A549 (cell line): ENCODE measurements around the gene CIAPIN1.

Experiments used
- HDAC2 ChIP-seq: fragments of 200-600 bp; sonication (generic); IDR thresholded peaks from 2 replicates; pipeline ENCODE4 v1.6.1; 2016
- KDM1A ChIP-seq: fragments of 200-600 bp; sonication (generic); IDR thresholded peaks from 2 replicates; pipeline ENCODE4 v1.6.1; 2016; ENCODE audit warnings: low read depth, mild to moderate bottlenecking
- MAZ ChIP-seq: fragments of 150-350 bp; IDR thresholded peaks from 2 replicates; pipeline ENCODE4 v1.6.1; 2014; ENCODE audit warnings: antibody characterized with exemption, low read depth, low read length, borderline replicate concordance
- POLR2A ChIP-seq: IDR thresholded peaks from 2 replicates; pipeline ENCODE4 v1.6.1; 2012; ENCODE audit warnings: mild to moderate bottlenecking, low read length
- ZSCAN20 ChIP-seq: fragments of 250-450 bp; sonication (Bioruptor Pico); IDR thresholded peaks from 2 replicates; pipeline ENCODE4 v1.8.0; 2022; ENCODE audit warnings: mild to moderate bottlenecking, moderate library complexity
- TF ChIP-seq, protein P1 (sequence below): fragments of >200 bp; sonication (Bioruptor Twin); formaldehyde crosslinking; IDR thresholded peaks from 3 replicates; pipeline ENCODE4 v1.5.1; 2016
- TF ChIP-seq, protein P2 (sequence below): fragments of 150-350 bp; IDR thresholded peaks from 2 replicates; pipeline ENCODE4 v1.6.1; 2014; ENCODE audit warnings: low read depth, mild to moderate bottlenecking, low read length

DNA sequence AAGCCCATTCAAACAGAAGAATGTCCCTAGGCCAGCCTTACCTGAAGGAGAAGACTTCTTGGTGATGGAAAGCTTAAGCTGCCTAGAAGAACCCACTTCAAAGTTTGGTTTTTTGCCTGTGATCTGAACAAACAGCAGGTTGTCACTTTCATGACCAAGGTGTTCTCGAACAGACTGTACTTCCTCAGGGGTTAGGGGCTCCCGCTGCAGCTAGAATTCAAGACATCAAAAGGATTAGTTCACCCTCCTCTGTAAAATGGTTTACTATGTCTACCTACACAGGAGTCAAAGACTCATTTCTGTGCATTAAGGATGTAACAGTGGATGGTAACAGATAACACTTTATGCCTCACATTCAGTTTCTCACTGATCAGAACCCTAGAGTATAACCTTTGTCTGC is 13.2 kb downstream of the CIAPIN1 start:
- TF ChIP-seq, protein P1, sequence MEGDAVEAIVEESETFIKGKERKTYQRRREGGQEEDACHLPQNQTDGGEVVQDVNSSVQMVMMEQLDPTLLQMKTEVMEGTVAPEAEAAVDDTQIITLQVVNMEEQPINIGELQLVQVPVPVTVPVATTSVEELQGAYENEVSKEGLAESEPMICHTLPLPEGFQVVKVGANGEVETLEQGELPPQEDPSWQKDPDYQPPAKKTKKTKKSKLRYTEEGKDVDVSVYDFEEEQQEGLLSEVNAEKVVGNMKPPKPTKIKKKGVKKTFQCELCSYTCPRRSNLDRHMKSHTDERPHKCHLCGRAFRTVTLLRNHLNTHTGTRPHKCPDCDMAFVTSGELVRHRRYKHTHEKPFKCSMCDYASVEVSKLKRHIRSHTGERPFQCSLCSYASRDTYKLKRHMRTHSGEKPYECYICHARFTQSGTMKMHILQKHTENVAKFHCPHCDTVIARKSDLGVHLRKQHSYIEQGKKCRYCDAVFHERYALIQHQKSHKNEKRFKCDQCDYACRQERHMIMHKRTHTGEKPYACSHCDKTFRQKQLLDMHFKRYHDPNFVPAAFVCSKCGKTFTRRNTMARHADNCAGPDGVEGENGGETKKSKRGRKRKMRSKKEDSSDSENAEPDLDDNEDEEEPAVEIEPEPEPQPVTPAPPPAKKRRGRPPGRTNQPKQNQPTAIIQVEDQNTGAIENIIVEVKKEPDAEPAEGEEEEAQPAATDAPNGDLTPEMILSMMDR: no peak
- TF ChIP-seq POLR2A (no peak), HDAC2 (no peak), KDM1A (no peak), MAZ (no peak), ZSCAN20 (CRISPR knock-in tag) (no peak)
- TF ChIP-seq, protein P2, sequence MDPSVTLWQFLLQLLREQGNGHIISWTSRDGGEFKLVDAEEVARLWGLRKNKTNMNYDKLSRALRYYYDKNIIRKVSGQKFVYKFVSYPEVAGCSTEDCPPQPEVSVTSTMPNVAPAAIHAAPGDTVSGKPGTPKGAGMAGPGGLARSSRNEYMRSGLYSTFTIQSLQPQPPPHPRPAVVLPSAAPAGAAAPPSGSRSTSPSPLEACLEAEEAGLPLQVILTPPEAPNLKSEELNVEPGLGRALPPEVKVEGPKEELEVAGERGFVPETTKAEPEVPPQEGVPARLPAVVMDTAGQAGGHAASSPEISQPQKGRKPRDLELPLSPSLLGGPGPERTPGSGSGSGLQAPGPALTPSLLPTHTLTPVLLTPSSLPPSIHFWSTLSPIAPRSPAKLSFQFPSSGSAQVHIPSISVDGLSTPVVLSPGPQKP: no peak
